Effector CD4-positive, alpha-beta T cell (primary cell): ENCODE measurements around the gene HBG1.

Source experiments
- DNase-seq: peaks from one replicate; pipeline ENCODE4 v3.0.0-alpha.2; 2020

HBG1 gene

DNA sequence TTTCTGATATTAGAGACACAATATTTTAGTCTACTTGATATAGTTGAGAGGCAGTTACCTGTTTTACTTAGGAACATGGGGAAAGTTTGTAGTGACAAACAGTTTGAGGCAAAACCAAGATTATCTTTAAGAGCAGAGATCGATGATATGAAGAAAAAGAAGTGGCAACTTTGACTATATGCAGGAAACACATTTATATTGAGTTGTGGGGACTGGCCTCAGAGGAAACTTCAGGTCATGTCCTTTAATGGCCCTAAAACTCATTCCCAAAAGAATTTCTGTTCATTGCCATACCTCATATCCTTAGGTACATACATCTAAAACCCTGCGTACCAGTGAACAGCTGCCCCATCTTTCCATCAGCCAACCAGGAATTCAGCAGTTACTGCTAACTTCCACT, 4.5 kb downstream of the HBG1 start:
- DNase-seq: no peak

GRCh38 chr11:5243816-5244180, 5.9 kb downstream of the HBG1 start:
- no peak for DNase-seq

- no peak for DNase-seq
Observed at GRCh38 chr11:5242933-5243815, 6.5 kb downstream of the HBG1 start.

- no peak for DNase-seq
Observed at GRCh38 chr11:5242208-5242607, 7.4 kb downstream of the HBG1 start.

DNA sequence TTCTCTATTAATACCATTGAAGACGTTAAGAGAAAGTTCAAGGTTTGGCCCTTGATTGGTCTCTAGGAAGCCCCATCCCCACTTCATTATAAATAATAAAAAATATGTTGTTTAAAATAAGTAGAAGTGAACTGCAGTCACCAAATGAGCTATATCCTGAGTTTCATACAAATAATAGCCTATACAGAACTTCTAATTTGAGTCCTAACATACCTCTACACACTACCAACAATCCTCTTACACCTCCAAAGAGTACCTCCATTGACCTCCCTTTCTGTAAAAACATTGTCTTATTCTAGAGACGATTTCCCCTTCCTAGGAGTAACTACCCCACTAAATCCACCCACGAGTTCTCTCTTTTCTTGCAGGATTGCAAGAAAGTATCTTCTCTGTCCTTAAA, 8.2 kb downstream of the HBG1 start:
- DNase-seq: no peak

DNA sequence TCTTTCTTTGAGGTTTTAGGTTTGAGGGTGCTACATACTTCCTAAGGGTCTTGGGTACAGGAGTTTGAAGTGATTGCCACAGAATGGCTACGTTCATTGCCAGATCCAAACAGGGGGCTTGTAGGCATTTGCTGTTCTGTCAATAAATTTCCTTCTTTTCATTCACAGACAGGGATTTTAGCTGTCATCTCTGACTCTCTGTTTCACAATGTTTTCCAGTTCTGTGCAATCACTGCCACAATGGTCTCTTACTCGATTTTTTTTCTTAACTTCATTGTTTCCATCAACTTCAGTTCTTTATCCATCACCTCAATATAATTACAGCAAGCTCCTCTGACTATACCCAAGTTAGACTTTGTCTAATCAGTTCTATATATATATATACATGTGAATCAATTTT, 9.2 kb downstream of the HBG1 start:
- DNase-seq: no peak

DNA sequence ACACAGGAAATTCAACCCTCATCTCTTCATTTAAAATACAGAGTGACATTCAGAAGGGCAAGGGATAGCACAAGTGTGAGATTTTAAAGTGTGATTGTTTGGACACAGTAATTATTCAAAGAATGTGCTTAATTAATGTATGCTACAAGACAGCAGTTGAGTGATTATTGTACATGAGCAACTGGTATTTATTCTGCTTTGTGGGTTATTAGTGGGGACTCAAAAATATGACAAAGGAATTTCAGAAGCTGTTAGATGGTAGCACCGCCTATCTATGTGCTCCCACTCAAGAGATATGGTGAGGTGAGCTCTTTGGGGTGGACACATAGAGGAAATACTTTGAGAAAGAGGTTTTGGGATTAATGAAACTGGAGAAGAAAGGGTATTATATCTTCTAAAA, 9.6 kb downstream of the HBG1 start:
- no peak for DNase-seq

DNA sequence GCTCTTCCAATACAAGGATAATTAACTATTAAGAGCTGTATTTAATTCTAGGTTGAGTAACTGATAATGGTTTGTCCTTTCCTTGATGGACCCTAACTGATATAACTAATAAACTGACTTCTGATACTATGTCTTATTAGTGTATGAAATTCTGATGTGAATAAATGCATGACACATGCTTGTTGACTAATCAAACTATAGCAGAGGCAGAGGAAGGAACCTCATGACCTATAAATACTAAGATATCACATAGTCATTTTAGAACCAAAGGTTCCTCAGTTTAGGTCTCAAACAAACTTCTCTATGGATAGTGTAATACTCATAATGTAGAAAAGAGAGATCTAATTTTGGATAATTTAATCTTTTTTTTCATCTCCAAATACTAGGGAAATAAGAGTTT, 10.6 kb downstream of the HBG1 start:
- no peak for DNase-seq

DNA sequence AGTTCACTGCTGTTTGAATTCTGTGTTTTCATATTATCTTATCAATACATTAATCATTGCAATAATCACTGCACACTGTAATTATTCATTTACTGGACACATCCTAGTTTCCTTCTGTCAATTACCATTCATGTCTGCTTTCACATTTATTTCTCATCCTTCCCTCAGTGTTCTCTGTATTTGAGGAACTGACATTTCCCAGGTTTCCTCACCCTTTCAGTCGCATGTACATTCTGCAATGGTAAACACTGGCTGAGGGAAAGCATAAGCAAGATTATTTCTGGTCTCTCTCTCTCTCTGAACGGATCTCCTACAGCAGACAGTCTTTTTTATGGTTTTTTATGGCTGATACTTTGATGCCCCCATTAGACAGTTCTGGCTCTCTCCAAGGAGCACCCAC, 11.2 kb downstream of the HBG1 start:
- DNase-seq: no peak

- DNase-seq: no peak
Observed at GRCh38 chr11:5237420-5237819, 12.2 kb downstream of the HBG1 start.

DNA sequence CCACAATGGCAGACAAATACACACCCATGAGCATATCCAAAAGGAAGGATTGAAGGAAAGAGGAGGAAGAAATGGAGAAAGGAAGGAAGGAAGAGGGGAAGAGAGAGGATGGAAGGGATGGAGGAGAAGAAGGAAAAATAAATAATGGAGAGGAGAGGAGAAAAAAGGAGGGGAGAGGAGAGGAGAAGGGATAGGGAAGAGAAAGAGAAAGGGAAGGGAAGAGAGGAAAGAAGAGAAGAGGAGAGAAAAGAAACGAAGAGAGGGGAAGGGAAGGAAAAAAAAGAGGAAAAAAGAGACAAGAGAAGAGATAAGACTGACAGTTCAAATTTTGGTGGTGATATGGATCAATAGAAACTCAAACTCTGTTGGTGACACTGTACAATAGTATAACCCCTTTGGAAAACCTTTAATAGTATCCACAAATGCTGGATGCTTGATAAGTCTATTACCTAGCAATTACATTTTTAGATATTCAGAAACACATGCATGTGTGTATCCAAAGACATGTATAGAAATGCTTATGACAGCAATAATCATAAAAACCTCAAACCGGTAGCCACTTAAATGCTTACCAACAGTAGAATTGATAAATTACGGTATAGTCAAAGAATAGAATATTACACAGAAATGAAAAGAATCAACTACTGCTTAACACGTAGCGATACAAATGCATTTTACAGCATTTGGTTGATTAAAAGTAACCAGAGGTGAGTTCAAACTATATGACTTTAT, 14.1 kb downstream of the HBG1 start:
- DNase-seq: no peak

GRCh38 chr11:5234381-5234834, 15.2 kb downstream of the HBG1 start, which contains the start of gene HBD:
Gene HBD, minus strand, starts transcription at chr11:5234483. Its CDS starts 50 bp downstream, at chr11:5234433.
- no peak for DNase-seq

GRCh38 chr11:5233307-5233706, 16.4 kb downstream of the HBG1 start:
- DNase-seq: no peak

DNA sequence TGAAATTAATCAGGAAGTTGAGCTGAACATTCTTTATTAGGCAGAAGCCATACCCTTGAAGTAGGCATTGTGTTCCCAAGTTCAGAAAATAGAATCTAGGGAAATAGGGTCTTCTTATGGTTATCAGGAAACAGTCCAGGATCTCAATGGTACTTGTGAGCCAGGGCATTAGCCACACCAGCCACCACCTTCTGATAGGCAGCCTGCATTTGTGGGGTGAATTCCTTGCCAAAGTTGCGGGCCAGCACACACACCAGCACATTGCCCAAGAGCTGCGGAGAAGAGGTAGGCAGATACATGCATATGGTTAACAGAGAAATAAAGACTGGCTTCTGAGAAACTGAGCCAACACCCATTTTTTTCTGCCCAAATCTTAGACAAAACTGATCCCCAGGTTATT, 16.8 kb downstream of the HBG1 start:
- DNase-seq: no peak

DNA sequence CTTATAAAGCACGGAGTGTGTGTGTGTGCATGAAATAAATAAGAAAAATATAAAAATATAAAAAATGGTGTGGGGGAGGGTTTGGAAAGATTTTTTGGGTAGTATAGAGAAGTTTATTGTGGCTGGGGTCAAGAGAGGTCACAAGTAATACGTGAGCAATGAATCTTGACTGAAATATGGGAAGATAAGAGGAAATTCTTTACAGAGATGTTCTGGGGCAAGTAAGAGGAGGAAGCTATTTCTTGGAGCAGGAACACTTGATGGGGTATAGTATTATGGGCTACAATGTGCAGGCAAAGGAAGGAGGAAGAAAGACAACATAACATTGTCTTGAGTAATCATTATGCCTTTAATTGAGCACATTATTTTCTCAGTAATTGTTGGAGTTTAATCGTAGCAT, 17.5 kb downstream of the HBG1 start:
- no peak for DNase-seq

- no peak for DNase-seq
Observed at GRCh38 chr11:5231111-5231510, 18.5 kb downstream of the HBG1 start.

- DNase-seq: no peak
Observed at GRCh38 chr11:5230266-5230665, 19.4 kb downstream of the HBG1 start.

DNA sequence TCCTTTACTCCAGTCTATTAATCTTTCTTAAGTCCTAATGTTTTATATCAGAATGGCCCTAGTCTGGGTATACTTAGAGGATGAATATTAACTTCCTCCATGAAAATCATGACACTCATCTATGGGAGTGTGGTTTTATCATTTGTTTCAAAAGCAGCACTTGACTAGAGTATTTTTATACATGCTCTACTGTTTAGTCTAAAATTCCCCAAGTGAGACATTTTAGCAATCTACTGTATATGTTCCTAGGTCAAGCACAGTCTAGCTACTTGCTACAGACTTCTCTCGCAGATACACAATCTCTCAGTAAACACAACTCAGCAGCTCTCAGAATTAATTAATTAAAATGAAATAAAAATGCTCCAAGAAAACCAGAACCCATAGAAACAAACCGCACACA, 19.9 kb downstream of the HBG1 start:
- DNase-seq: no peak

DNA sequence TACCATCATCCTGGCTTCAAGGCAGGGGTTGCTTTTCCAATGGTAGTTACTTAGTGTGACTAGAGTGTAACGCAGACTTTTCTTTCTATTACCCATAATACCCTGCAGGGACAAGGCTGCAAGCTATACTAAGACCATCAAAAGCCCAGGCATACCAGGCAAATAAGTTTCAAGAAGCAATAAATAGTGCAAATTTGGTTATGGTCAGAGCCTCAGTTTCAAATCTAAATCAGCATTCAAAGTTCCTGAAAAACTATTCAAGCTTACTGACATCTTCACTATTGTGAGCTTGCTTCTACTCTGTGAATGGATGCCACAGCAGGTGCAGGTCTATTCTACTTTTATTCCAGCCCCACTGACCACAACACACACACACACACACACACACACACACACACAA, 20.3 kb downstream of the HBG1 start:
- DNase-seq: no peak

DNA sequence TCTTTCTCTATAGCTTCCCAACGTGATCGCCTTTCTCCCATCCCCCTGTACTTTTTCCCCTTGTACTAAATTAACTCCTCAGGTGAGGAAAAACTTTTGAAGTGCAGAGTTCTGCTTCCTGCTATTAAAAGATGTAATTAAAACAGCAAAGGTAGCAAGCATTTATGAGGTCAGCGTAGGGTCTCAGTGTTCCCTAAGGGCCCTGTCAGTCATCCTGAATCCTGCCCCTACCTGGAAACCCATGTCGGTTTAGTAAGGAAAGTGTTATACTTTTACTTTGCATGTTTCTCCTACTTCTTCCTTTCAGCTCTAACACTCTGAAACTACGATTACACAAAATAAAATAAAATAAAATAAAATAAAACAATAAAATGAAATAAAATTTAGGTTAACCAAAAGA, 21.5 kb downstream of the HBG1 start:
- DNase-seq: no peak

- DNase-seq: no peak
Observed at GRCh38 chr11:5227681-5228080, 22.0 kb downstream of the HBG1 start.

GRCh38 chr11:5226732-5227310, 22.8 kb downstream of the HBG1 start, which contains the start of gene HBB:
Gene HBB, minus strand, starts transcription at chr11:5227071. Its CDS starts 50 bp downstream, at chr11:5227021.
- no peak for DNase-seq

DNA sequence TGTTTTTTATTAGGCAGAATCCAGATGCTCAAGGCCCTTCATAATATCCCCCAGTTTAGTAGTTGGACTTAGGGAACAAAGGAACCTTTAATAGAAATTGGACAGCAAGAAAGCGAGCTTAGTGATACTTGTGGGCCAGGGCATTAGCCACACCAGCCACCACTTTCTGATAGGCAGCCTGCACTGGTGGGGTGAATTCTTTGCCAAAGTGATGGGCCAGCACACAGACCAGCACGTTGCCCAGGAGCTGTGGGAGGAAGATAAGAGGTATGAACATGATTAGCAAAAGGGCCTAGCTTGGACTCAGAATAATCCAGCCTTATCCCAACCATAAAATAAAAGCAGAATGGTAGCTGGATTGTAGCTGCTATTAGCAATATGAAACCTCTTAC, 24.2 kb downstream of the HBG1 start:
- no peak for DNase-seq
